HepG2 (cell line): Measurements from ENCODE around the gene POLDIP3. TPM values are rescaled to one million over a fixed set of nuclear protein-coding genes. Genes with fewer than 3 reads are reported as not detected.
A peak's percentile ranks its signal among the peaks of the same experiment; 100 is the strongest.

ENCODE experiments used
- ARID2 ChIP-seq: sonication (generic); formaldehyde crosslinking; IDR thresholded peaks from 2 replicates; pipeline ENCODE4 v1.8.1; 2022; ENCODE audit warnings: mild to moderate bottlenecking, missing genetic modification reagents, borderline replicate concordance
- CHD2 ChIP-seq: IDR thresholded peaks from 2 replicates; pipeline ENCODE4 v1.6.1; 2011; ENCODE audit warnings: low read depth, low read length, improper control_type of control experiment
- GFI1 ChIP-seq: sonication (generic); formaldehyde crosslinking; IDR thresholded peaks from 2 replicates; pipeline ENCODE4 v1.5.0; 2020; ENCODE audit warnings: missing genetic modification reagents, mild to moderate bottlenecking, borderline replicate concordance
- HDAC2 ChIP-seq: sonication (generic); formaldehyde crosslinking; IDR thresholded peaks from 2 replicates; pipeline ENCODE4 v1.4.0; 2020; ENCODE audit warnings: missing genetic modification reagents
- IKZF4 ChIP-seq: sonication (generic); formaldehyde crosslinking; IDR thresholded peaks from 2 replicates; pipeline ENCODE4 v1.5.1; 2020; ENCODE audit warnings: borderline replicate concordance, mild to moderate bottlenecking, low read depth, missing genetic modification reagents; ENCODE audit errors: not compliant biosample characterization
- MED1 ChIP-seq: sonication (generic); formaldehyde crosslinking; IDR thresholded peaks from 2 replicates; pipeline ENCODE4 v1.4.0; 2020; ENCODE audit warnings: missing genetic modification reagents
- ZNF121 ChIP-seq: sonication (generic); formaldehyde crosslinking; IDR thresholded peaks from 2 replicates; pipeline ENCODE4 v1.5.0; 2020; ENCODE audit warnings: mild to moderate bottlenecking, missing genetic modification reagents
- ZNF136 ChIP-seq: sonication (generic); formaldehyde crosslinking; IDR thresholded peaks from 2 replicates; pipeline ENCODE4 v1.8.1; 2022; ENCODE audit warnings: low read depth, mild to moderate bottlenecking, moderate library complexity, missing genetic modification reagents
- ZNF629 ChIP-seq: sonication (generic); formaldehyde crosslinking; conservative IDR thresholded peaks from 2 replicates; pipeline ENCODE4 v1.5.0; 2020; ENCODE audit warnings: missing genetic modification reagents
- ZNF83 ChIP-seq: sonication (generic); formaldehyde crosslinking; IDR thresholded peaks from 2 replicates; pipeline ENCODE4 v1.4.0; 2020; ENCODE audit warnings: missing genetic modification reagents, mild to moderate bottlenecking, borderline replicate concordance
- polyA plus RNA-seq, 8 experiments: library from polyadenylated mRNA; depleted of rRNA in 3 of 8; stranded (reverse) in 7 of 8; unstranded in 1 of 8; fragments of >200 nt; fragmentation: Illumina TruSeq in 4 of 8; extraction: Trizol in 4 of 8; gene quantifications; 2 replicates each; pipeline versions ENCODE4 v1.2.1 to v1.2.3, GENCODE V29; 2011 to 2016; ENCODE audit warnings: low read depth in 4 of 8, missing spikeins in 1 of 8, mixed read lengths in 1 of 8; ENCODE audit not compliant: insufficient read depth in 1 of 8
- total RNA-seq, 5 experiments: library from RNA; depleted of rRNA; stranded (reverse); fragments of >200 nt; fragmentation: Illumina TruSeq; extraction: Trizol; gene quantifications; 2 replicates each; pipeline ENCODE4 v1.2.3, GENCODE V29; 2016; ENCODE audit warnings: low read depth in 1 of 5
- TF ChIP-seq, protein P1 (sequence below): sonication (generic); formaldehyde crosslinking; IDR thresholded peaks from 2 replicates; pipeline ENCODE4 v1.4.0; 2020; ENCODE audit warnings: missing genetic modification reagents, borderline replicate concordance
- TF ChIP-seq, protein P2 (sequence below): sonication (generic); formaldehyde crosslinking; IDR thresholded peaks from 2 replicates; pipeline ENCODE4 v1.4.0; 2020; ENCODE audit warnings: missing genetic modification reagents
- TF ChIP-seq, protein P3 (sequence below): sonication (generic); formaldehyde crosslinking; IDR thresholded peaks from 2 replicates; pipeline ENCODE4 v1.4.0; 2020; ENCODE audit warnings: mild to moderate bottlenecking, missing genetic modification reagents

The POLDIP3 gene
- total and polyA plus RNA-seq, 2 of the 13 experiments (the other 11 are each of a cell fraction or from before 2014, with no cell fraction given): 45.8 to 47.4 TPM

DNA sequence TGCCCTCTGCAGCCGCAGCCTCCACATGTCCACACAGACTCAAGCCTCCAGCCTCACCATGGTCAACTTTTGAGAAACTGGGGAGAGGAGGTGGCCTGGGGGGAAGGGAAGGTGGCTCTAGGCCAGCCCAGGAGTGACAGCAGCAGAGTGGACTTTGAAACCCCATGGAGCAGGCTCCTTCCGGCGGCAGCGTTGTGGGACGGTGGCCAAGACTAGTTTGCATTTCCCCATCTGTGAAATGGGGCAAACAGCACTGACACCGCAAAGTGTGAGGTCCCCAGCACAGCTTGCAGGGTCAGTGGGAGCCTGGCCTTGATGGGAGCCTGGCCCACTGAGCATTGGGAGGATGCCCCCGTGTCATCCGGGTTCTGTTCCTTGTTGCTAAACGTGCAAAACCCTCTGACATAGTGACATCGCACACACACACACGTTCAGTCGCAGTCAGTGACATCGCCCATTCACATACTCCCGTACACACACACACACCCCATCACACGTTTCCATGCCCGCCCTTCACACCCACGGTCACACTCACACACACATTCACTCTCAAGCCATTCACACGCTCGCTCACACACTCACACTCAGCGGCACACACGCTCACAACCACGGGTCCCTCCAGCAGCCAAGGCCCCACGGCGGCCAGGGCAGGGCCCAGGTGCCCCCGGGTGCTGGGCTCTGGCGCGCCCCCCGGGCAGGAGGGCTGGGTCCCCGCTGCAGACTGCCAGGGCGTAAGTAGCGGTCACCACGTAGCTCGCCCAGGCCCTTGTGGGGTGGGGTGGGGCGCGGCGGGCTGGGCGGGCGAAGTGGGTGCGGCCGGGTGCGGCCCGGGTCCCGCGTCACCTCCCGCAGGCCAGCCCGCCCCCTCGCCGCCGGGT lies 33.9 kb upstream of the POLDIP3 start (continued):
- TF ChIP-seq, protein P1, sequence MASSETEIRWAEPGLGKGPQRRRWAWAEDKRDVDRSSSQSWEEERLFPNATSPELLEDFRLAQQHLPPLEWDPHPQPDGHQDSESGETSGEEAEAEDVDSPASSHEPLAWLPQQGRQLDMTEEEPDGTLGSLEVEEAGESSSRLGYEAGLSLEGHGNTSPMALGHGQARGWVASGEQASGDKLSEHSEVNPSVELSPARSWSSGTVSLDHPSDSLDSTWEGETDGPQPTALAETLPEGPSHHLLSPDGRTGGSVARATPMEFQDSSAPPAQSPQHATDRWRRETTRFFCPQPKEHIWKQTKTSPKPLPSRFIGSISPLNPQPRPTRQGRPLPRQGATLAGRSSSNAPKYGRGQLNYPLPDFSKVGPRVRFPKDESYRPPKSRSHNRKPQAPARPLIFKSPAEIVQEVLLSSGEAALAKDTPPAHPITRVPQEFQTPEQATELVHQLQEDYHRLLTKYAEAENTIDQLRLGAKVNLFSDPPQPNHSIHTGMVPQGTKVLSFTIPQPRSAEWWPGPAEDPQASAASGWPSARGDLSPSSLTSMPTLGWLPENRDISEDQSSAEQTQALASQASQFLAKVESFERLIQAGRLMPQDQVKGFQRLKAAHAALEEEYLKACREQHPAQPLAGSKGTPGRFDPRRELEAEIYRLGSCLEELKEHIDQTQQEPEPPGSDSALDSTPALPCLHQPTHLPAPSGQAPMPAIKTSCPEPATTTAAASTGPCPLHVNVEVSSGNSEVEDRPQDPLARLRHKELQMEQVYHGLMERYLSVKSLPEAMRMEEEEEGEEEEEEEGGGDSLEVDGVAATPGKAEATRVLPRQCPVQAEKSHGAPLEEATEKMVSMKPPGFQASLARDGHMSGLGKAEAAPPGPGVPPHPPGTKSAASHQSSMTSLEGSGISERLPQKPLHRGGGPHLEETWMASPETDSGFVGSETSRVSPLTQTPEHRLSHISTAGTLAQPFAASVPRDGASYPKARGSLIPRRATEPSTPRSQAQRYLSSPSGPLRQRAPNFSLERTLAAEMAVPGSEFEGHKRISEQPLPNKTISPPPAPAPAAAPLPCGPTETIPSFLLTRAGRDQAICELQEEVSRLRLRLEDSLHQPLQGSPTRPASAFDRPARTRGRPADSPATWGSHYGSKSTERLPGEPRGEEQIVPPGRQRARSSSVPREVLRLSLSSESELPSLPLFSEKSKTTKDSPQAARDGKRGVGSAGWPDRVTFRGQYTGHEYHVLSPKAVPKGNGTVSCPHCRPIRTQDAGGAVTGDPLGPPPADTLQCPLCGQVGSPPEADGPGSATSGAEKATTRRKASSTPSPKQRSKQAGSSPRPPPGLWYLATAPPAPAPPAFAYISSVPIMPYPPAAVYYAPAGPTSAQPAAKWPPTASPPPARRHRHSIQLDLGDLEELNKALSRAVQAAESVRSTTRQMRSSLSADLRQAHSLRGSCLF (CRISPR knock-in tag): no peak
- peak; percentile 100 for TF ChIP-seq ZNF629
- TF ChIP-seq ARID2 (CRISPR knock-in tag): no peak
- TF ChIP-seq ZNF136 (CRISPR knock-in tag): no peak
- peak; percentile 53; the same call in 1 of the 2 replicates for TF ChIP-seq ZNF83 (CRISPR knock-in tag)
- TF ChIP-seq, protein P2, sequence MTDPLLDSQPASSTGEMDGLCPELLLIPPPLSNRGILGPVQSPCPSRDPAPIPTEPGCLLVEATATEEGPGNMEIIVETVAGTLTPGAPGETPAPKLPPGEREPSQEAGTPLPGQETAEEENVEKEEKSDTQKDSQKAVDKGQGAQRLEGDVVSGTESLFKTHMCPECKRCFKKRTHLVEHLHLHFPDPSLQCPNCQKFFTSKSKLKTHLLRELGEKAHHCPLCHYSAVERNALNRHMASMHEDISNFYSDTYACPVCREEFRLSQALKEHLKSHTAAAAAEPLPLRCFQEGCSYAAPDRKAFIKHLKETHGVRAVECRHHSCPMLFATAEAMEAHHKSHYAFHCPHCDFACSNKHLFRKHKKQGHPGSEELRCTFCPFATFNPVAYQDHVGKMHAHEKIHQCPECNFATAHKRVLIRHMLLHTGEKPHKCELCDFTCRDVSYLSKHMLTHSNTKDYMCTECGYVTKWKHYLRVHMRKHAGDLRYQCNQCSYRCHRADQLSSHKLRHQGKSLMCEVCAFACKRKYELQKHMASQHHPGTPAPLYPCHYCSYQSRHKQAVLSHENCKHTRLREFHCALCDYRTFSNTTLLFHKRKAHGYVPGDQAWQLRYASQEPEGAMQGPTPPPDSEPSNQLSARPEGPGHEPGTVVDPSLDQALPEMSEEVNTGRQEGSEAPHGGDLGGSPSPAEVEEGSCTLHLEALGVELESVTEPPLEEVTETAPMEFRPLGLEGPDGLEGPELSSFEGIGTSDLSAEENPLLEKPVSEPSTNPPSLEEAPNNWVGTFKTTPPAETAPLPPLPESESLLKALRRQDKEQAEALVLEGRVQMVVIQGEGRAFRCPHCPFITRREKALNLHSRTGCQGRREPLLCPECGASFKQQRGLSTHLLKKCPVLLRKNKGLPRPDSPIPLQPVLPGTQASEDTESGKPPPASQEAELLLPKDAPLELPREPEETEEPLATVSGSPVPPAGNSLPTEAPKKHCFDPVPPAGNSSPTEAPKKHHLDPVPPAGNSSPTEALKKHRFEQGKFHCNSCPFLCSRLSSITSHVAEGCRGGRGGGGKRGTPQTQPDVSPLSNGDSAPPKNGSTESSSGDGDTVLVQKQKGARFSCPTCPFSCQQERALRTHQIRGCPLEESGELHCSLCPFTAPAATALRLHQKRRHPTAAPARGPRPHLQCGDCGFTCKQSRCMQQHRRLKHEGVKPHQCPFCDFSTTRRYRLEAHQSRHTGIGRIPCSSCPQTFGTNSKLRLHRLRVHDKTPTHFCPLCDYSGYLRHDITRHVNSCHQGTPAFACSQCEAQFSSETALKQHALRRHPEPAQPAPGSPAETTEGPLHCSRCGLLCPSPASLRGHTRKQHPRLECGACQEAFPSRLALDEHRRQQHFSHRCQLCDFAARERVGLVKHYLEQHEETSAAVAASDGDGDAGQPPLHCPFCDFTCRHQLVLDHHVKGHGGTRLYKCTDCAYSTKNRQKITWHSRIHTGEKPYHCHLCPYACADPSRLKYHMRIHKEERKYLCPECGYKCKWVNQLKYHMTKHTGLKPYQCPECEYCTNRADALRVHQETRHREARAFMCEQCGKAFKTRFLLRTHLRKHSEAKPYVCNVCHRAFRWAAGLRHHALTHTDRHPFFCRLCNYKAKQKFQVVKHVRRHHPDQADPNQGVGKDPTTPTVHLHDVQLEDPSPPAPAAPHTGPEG (CRISPR knock-in tag): 0 out of 2 replicates have a peak, but pooled peaks have one; percentile 59
- TF ChIP-seq GFI1 (CRISPR knock-in tag): 0 out of 2 replicates have a peak, but pooled peaks have one; percentile 44
- TF ChIP-seq CHD2: 0 out of 2 replicates have a peak, but pooled peaks have one; percentile 30
- TF ChIP-seq HDAC2 (CRISPR knock-in tag): peak; percentile 92
- TF ChIP-seq IKZF4 (CRISPR knock-in tag): peak; percentile 73
- TF ChIP-seq ZNF121 (CRISPR knock-in tag): peak; percentile 88
- TF ChIP-seq, protein P3, sequence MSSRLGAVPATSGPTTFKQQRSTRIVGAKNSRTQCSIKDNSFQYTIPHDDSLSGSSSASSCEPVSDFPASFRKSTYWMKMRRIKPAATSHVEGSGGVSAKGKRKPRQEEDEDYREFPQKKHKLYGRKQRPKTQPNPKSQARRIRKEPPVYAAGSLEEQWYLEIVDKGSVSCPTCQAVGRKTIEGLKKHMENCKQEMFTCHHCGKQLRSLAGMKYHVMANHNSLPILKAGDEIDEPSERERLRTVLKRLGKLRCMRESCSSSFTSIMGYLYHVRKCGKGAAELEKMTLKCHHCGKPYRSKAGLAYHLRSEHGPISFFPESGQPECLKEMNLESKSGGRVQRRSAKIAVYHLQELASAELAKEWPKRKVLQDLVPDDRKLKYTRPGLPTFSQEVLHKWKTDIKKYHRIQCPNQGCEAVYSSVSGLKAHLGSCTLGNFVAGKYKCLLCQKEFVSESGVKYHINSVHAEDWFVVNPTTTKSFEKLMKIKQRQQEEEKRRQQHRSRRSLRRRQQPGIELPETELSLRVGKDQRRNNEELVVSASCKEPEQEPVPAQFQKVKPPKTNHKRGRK (CRISPR knock-in tag): no peak
- peak; percentile 94 for TF ChIP-seq MED1 (CRISPR knock-in tag)
